BJ (cell line): ENCODE results near the gene GPER1. TPM values are rescaled to one million over a fixed set of nuclear protein-coding genes. Genes with fewer than 3 reads are reported as not detected.

Experiments used
- CTCF ChIA-PET: fragments of 350-600 bp; formaldehyde crosslinking; extraction: SDS; loops from one replicate; lab custom pipeline; 2021; ENCODE audit warnings: antibody characterized with exemption, inconsistent platforms; lab: Yijun Ruan, JAX
- POLR2A ChIA-PET: fragments of 300-600 bp; sonication (Branson Sonifier 250); formaldehyde crosslinking; extraction: SDS; loops from one replicate; lab custom pipeline; 2021; ENCODE audit warnings: antibody characterized with exemption; lab: Charles Lee
- DNase-seq: peaks from one replicate; pipeline ENCODE4 v3.0.0-alpha.2; 2011; ENCODE audit warnings: low read depth
- H3K27me3 ChIP-seq: 2 replicates; pipeline ENCODE4 v1.6.0; 2011; ENCODE audit warnings: low read length; ENCODE audit not compliant: control insufficient read depth, insufficient read depth
- H3K36me3 ChIP-seq: 2 replicates; pipeline ENCODE4 v1.5.1; 2011; ENCODE audit warnings: low read length; ENCODE audit not compliant: control insufficient read depth, insufficient read depth
- H3K4me3 ChIP-seq: 2 replicates; pipeline ENCODE4 v1.5.1; 2011; ENCODE audit warnings: low read depth, mild to moderate bottlenecking, control low read depth, low read length
- CTCF ChIP-seq: IDR thresholded peaks from 2 replicates; pipeline ENCODE4 v1.5.1; 2011; ENCODE audit warnings: low read depth, mild to moderate bottlenecking, control low read depth, inconsistent platforms, low read length, moderate library complexity; ENCODE audit not compliant: insufficient read depth
- polyA plus RNA-seq: library from polyadenylated mRNA; depleted of rRNA; stranded (reverse); fragments of >200 nt; gene quantifications from 2 replicates; pipeline ENCODE4 v1.2.3, GENCODE V29; 2011

Gene GPER1
- polyA plus RNA-seq, 1 experiment, result 3.1 TPM

- DNase-seq, result no peak
- Histone ChIP-seq H3K36me3 (no peaks in the 10 kb centered on the region), H3K27me3 (no peaks in the 10 kb centered on the region), H3K4me3 (no peak overlapping the region)
- CTCF ChIA-PET, result interaction anchor here (0.5 to 2.4 kb wide), 4 partner anchors 11 to 106 kb away, joined by 3 to 6 read pairs (median 4); partner anchors contain the start of gene GPER1
- POLR2A ChIA-PET, result no interaction called here
- TF ChIP-seq CTCF, result no peak
Measured at GRCh38 chr7:1099154-1099542, 11.2 kb downstream of the GPER1 start.

DNA sequence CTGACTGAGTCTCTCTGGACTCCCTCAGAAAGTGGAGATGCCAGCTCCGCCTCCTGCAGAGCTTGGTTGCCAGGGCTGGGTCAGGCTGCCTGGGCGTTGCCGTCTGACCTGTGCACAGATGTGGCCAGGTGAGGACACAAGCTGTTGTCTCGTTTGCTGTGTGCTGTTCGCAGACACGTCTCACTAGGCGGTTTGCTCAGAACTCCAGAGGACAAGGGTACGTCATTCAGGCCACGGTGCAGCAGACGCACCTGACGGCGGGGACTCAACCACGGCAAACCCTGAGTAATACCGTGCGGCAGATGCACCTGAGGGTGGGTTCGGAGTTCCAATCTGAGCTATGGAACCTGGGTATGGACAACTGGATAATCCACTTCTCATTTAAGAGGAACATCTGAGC is 11.7 kb downstream of the GPER1 start:
- Histone ChIP-seq H3K27me3 (no peaks in the 10 kb centered on the region), H3K36me3 (no peaks in the 10 kb centered on the region), H3K4me3 (no peak overlapping the region)
- CTCF ChIA-PET, result interaction anchor here (0.5 to 2.4 kb wide), 5 partner anchors 12 to 107 kb away, joined by 3 to 6 read pairs (median 4); partner anchors contain the start of gene GPER1
- no peak for TF ChIP-seq CTCF
- DNase-seq, result no peak
- POLR2A ChIA-PET, result no interaction called here

- POLR2A ChIA-PET, result no interaction called here
- no peak for DNase-seq
- no peak for TF ChIP-seq CTCF
Measured at GRCh38 chr7:1100386-1100785, 12.5 kb downstream of the GPER1 start.

DNA sequence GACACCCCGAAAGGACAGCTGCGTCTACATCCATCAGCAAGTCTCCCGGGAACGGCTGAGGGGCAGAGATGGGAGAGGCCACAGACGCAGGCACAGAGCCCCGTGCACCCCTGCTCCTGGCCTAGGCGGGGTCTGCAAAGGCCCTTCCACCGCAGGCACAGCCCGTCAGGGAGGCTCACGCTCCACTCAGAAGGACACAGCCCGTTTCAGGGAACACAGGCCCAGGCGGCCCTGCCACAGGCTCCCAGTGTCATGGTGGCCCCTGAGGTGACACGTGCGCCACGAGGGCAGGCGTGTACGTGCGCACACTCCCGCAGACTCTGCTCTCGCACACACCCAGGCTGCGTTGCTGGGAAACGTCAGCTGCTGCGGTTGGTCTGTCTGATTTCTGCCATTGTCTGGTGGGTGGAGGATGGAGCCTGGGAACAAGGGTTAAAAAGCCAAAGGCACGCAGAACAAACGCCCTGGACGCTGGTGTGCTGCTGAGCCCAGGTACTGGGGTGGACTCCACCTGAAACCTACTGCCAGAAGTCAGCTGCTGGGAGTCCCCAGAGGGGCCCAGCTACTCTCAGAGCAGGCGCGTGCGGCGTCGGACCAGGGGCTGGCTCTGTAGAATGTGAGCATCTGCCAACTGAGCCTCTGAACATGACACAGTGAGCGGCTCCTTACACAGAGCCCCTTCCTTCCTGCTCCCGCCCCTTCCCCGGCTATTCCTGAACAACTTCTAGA is 13.1 kb downstream of the GPER1 start:
- Histone ChIP-seq H3K27me3 (no peaks in the 10 kb centered on the region), H3K36me3 (no peaks in the 10 kb centered on the region), H3K4me3 (no peak overlapping the region)
- ChIA-PET POLR2A (no interaction called here), CTCF (interaction anchor here (1.3 to 2.4 kb wide), 2 partner anchors 15 to 35 kb away, joined by 4 to 6 read pairs; no protein-coding TSS in a partner anchor)
- no peak for TF ChIP-seq CTCF
- DNase-seq, result no peak

More at GRCh38 chr7:1100386-1100785, 12.5 kb downstream of the GPER1 start:
- no peak overlapping the region for H3K4me3 ChIP-seq
- no peaks in the 10 kb centered on the region for H3K36me3 ChIP-seq
- no peaks in the 10 kb centered on the region for H3K27me3 ChIP-seq
- CTCF ChIA-PET, result interaction anchor here (0.7 to 2.4 kb wide), 4 partner anchors 13 to 107 kb away, joined by 3 to 6 read pairs (median 4); partner anchors contain the start of gene GPER1
